GM12873 (cell line): ENCODE results near the gene FADD.

ENCODE experiments used
- CTCF ChIP-seq: IDR thresholded peaks from 2 replicates; pipeline ENCODE4 v1.5.1; 2012; ENCODE audit warnings: low read depth, mild to moderate bottlenecking, moderate library complexity, low read length, control low read depth; ENCODE audit not compliant: insufficient read depth; ENCODE audit errors: missing control alignments

The FADD gene

GRCh38 chr11:70170596-70171210, 32.4 kb upstream of the FADD start:
- no peak for TF ChIP-seq CTCF

- no peak for TF ChIP-seq CTCF
Observed at GRCh38 chr11:70173018-70173417, 30.1 kb upstream of the FADD start.

- no peak for TF ChIP-seq CTCF
Observed at GRCh38 chr11:70174547-70175235, 28.4 kb upstream of the FADD start.

- no peak for TF ChIP-seq CTCF
Observed at GRCh38 chr11:70175236-70175698, 27.8 kb upstream of the FADD start.

GRCh38 chr11:70176940-70177689, 26.0 kb upstream of the FADD start:
- TF ChIP-seq CTCF: peak; percentile 78

GRCh38 chr11:70180906-70181305, 22.2 kb upstream of the FADD start:
- no peak for TF ChIP-seq CTCF

GRCh38 chr11:70182266-70182665, 20.8 kb upstream of the FADD start:
- no peak for TF ChIP-seq CTCF
